K562 (cell line): ENCODE measurements around the gene APP. TPM values are rescaled to one million over a fixed set of nuclear protein-coding genes. Genes with fewer than 3 reads are reported as not detected.

ENCODE experiments used
- ATAC-seq: fragments of 200-7000 bp; cut with Tn5 transposase; 3 replicates; pipeline ENCODE4 v1.9.1; 2020; ENCODE audit warnings: moderate library complexity
- BruUV-seq: library from RNA; stranded (reverse); fragments of 400-500 nt; replicated peaks from 2 replicates; lab custom pipeline; 2021; lab: Mats Ljungman, UMichigan
- CTCF ChIA-PET: fragments of 300-600 bp; formaldehyde crosslinking; extraction: SDS; loops from one replicate; lab custom pipeline; 2021; ENCODE audit warnings: low intra/inter-chr PET ratio; lab: Yijun Ruan, JAX
- POLR2A ChIA-PET: fragments of 300-600, 350-650 bp; sonication (Branson Sonifier 250); formaldehyde crosslinking; extraction: SDS; loops from one replicate; lab custom pipeline; 2021; ENCODE audit warnings: antibody characterized with exemption, inconsistent platforms; lab: Yijun Ruan, JAX
- DNase-seq, 4 experiments: peaks; one replicate each; pipeline versions ENCODE4 v3.0.0 to v3.0.0-alpha.2; 2011 to 2018; ENCODE audit warnings: low spot score in 3 of 4, mixed read lengths in 3 of 4; ENCODE audit errors: extremely low read depth in 1 of 4
- FAIRE-seq: peaks from 2 replicates; lab custom pipeline; 2011; peaks lifted over from hg19 to GRCh38; lab: Jason Lieb, UNC
- H2AFZ ChIP-seq: 2 replicates; pipeline ENCODE4 v1.6.0; 2011; ENCODE audit warnings: low read depth, low read length, control low read depth, inconsistent platforms
- H3K27ac ChIP-seq: fragments of 200-600 bp; 3 replicates; pipeline ENCODE4 v1.8.0; 2011; ENCODE audit warnings: low read depth, mild to moderate bottlenecking, control low read depth, inconsistent platforms, low read length, moderate library complexity, mixed read lengths; ENCODE audit errors: extremely low read depth
- H3K27me3 ChIP-seq, 2 experiments: fragments of 300-600 bp in 1 of 2; 2 replicates in 1 of 2; 3 replicates in 1 of 2; pipeline versions ENCODE4 v1.6.0 to v1.8.0; 2011; ENCODE audit warnings: inconsistent platforms in 2 of 2, low read length in 2 of 2, mild to moderate bottlenecking in 1 of 2, mixed read lengths in 1 of 2, moderate library complexity in 1 of 2; ENCODE audit not compliant: control insufficient read depth in 2 of 2, insufficient read depth in 2 of 2
- H3K36me3 ChIP-seq: fragments of 300-600 bp; 3 replicates; pipeline ENCODE4 v1.8.0; 2011; ENCODE audit warnings: mild to moderate bottlenecking, low read length, inconsistent platforms; ENCODE audit not compliant: control insufficient read depth, insufficient read depth
- H3K4me1 ChIP-seq, 2 experiments: fragments of 200-600 bp in 1 of 2; replicated peaks in 1 of 2; 2 replicates in 1 of 2; 3 replicates in 1 of 2; pipeline versions ENCODE4 v1.5.1 to v1.8.0; 2011; ENCODE audit warnings: inconsistent platforms in 2 of 2, low read length in 2 of 2, mild to moderate bottlenecking in 1 of 2, mixed read lengths in 1 of 2, moderate library complexity in 1 of 2; ENCODE audit not compliant: control insufficient read depth in 2 of 2, insufficient read depth in 2 of 2
- H3K4me2 ChIP-seq: 2 replicates; pipeline ENCODE4 v1.6.1; 2011; ENCODE audit warnings: low read length, control low read depth, inconsistent platforms, mixed read lengths; ENCODE audit not compliant: insufficient read depth
- H3K4me3 ChIP-seq: fragments of 200-600 bp; sonication (generic), shearing (Covaris generic); 2 replicates; pipeline ENCODE4 v1.5.1; 2016; ENCODE audit warnings: control low read depth, inconsistent platforms
- H3K79me2 ChIP-seq: fragments of 200-600 bp; 3 replicates; pipeline ENCODE4 v1.8.0; 2011; ENCODE audit warnings: low read length, inconsistent platforms; ENCODE audit not compliant: control insufficient read depth, insufficient read depth
- H3K9ac ChIP-seq, 2 experiments: 2 replicates each; pipeline versions ENCODE4 v1.6.0 to v1.6.1; 2011; ENCODE audit warnings: low read depth in 2 of 2, low read length in 2 of 2, control low read depth in 1 of 2, inconsistent platforms in 1 of 2, mild to moderate bottlenecking in 1 of 2, mixed read lengths in 1 of 2; ENCODE audit not compliant: insufficient read depth in 1 of 2
- H3K9me1 ChIP-seq: one replicate; pipeline ENCODE4 v1.6.0; 2011; ENCODE audit warnings: inconsistent platforms, mild to moderate bottlenecking, low read length, moderate library complexity; ENCODE audit not compliant: control insufficient read depth, insufficient read depth
- H3K9me3 ChIP-seq: replicated peaks from 2 replicates; pipeline ENCODE4 v1.5.1; 2011; ENCODE audit warnings: low read depth, low read length, inconsistent platforms; ENCODE audit not compliant: control insufficient read depth, insufficient read depth
- H4K20me1 ChIP-seq: replicated peaks from 2 replicates; pipeline ENCODE4 v1.6.1; 2011; ENCODE audit warnings: low read length, inconsistent platforms, mixed read lengths; ENCODE audit not compliant: control insufficient read depth, insufficient read depth
- BCLAF1 ChIP-seq, 2 experiments: fragments of 450-650 bp in 1 of 2; IDR thresholded peaks; 2 replicates each; pipeline ENCODE4 v1.6.1; 2011 to 2017; ENCODE audit warnings: low read depth in 2 of 2, antibody characterized with exemption in 1 of 2, borderline replicate concordance in 1 of 2, low read length in 1 of 2, mild to moderate bottlenecking in 1 of 2, mixed read lengths in 1 of 2; ENCODE audit not compliant: control insufficient read depth in 1 of 2
- HDAC6 ChIP-seq: IDR thresholded peaks from 2 replicates; pipeline ENCODE4 v1.6.1; 2012; ENCODE audit warnings: low read depth, mild to moderate bottlenecking, control low read depth, inconsistent platforms, low read length, moderate library complexity
- ZNF175 ChIP-seq: fragments of 200-800 bp; sonication (Bioruptor generic); IDR thresholded peaks from 2 replicates; pipeline ENCODE4 v1.6.1; 2016; ENCODE audit warnings: low read depth, mild to moderate bottlenecking, missing genetic modification characterization, missing compliant biosample characterization
- ZNF584 ChIP-seq: fragments of 200-800 bp; sonication (Bioruptor generic); IDR thresholded peaks from 2 replicates; pipeline ENCODE4 v1.6.1; 2016; ENCODE audit warnings: low read depth, mild to moderate bottlenecking, missing genetic modification characterization, missing compliant biosample characterization
- WGBS: fragments of 100-300 bp; shearing (Covaris generic); methylation state at CpG from one replicate; pipeline ENCODE4 v1.1.6; 2016; ENCODE audit warnings: low coverage, mixed read lengths; ENCODE audit not compliant: insufficient coverage; ENCODE audit errors: missing lambda C conversion rate; 5-methylcytosine and 5-hydroxymethylcytosine counted together
- in situ Hi-C: fragments of 300-500 bp; cut with MboI; formaldehyde crosslinking; loops from 4 replicates; pipeline ENCODE4 v1.15.0; 2018; ENCODE audit warnings: inconsistent platforms, mixed read lengths
- intact Hi-C: fragments of 100-400 bp; cut with micrococcal nuclease; formaldehyde crosslinking; loops from 2 replicates; pipeline ENCODE4 v1.14.2; 2022
- polyA plus RNA-seq, 8 experiments: library from polyadenylated mRNA; depleted of rRNA in 4 of 8; stranded (reverse) in 5 of 8; unstranded in 3 of 8; fragments of >200 nt; fragmentation: Nextera tagmentation in 2 of 8; fragmentation: Illumina TruSeq in 1 of 8; extraction: Ambion mirVana in 2 of 8; extraction: Trizol in 1 of 8; gene quantifications; 2 replicates each; pipeline versions ENCODE4 v1.2.1 to v1.2.3, GENCODE V29; 2011 to 2014; ENCODE audit warnings: inconsistent platforms in 1 of 8, missing spikeins in 1 of 8
- total RNA-seq, 7 experiments: library from RNA; depleted of rRNA in 6 of 7; stranded (reverse); fragments of >200 nt in 6 of 7; fragmentation: Illumina TruSeq in 2 of 7; extraction: Trizol in 2 of 7; gene quantifications; 2 replicates each; pipeline versions ENCODE4 v1.2.1 to v1.2.3, GENCODE V29; 2011 to 2021; ENCODE audit warnings: low replicate concordance in 1 of 7

The APP gene
- total and polyA plus RNA-seq, 9 of the 15 experiments (the other 6 are each of a cell fraction or from before 2014, with no cell fraction given): 0.01 to 1.5 (median 0.16) TPM; not detected in 5

GRCh38 chr21:26098772-26099397 lies 71.7 kb downstream of the APP start:
- in situ Hi-C loops: no loop called here

More at GRCh38 chr21:26098772-26099397, 71.7 kb downstream of the APP start:
- intact Hi-C loops: no loop called here
- TF ChIP-seq ZNF175 (CRISPR knock-in tag): peak; percentile 51; the same call in 1 of the 2 replicates
- no peak for TF ChIP-seq BCLAF1 (IDR thresholded peaks at IDR 0.05; ENCODE audit: borderline replicate concordance in 1 of 2, control insufficient read depth in 1 of 2, low read depth in 2 of 2, low read length in 1 of 2)
- 0 out of 2 replicates have a peak, but pooled peaks have one; percentile 24 for TF ChIP-seq ZNF584 (CRISPR knock-in tag)
- TF ChIP-seq HDAC6: no peak
- TF ChIP-seq, all 486 proteins: peak for 2
- ChIA-PET POLR2A (no interaction called here), CTCF (no interaction called here)
- Histone ChIP-seq H3K27ac (no peak overlapping the region), H3K4me3 (no peak overlapping the region), H3K79me2 (no peaks in the 10 kb centered on the region), H3K27me3 (no peaks in the 10 kb centered on the region), H3K4me1 (no peaks in the 10 kb centered on the region), H3K9me1 (no peaks in the 10 kb centered on the region), H3K9ac (no peak overlapping the region), H3K9me3 (no peaks in the 10 kb centered on the region), H4K20me1 (no peaks in the 10 kb centered on the region), H3K4me2 (no peak overlapping the region), H3K36me3 (no peaks in the 10 kb centered on the region), H2AFZ (no peak overlapping the region)
- no TSS peak for BruUV-seq
- FAIRE-seq (no peak), ATAC-seq (no peak), DNase-seq (no peak)
- WGBS: 3% methylated on average over 4 of the region's 4 CpGs
